ENCODE results near the gene FCN2. TPM values are rescaled to one million over a fixed set of nuclear protein-coding genes. Genes with fewer than 3 reads are reported as not detected.

Gene FCN2
- total and polyA plus RNA-seq, 2 of the 4 experiments (the other 2 are of a cell fraction) = not detected

DNA sequence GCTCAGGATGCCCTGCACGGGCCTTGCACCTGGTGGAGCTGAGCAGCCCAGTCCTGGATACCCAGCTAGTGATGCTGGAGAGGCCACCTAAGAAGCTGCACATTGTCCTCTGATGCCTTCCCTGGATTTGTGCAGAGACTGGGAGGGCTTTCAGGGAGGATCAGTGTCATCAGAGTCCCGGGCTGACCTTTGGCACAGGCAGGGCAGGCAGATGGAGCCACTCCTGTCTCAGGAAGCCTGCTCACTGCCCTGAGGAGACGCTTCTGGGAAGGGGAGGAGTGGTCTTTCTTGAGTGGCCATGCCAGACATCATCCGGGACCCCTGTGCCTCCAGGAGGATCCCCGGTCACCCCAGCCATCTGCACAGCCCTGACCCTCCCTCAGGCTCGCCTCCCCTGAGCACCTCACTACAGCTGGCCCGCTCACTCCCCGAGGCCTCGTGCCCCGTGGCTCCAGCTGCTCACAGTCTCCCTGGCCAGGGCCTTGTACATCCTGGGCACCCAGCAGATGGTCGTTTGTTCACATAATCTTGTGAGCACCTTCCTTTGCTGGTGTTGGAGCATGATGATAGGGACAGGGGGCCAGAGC lies 47.2 kb upstream of the FCN2 start:
- H4K91ac ChIP-seq (ENCODE audit: insufficient read depth, low read depth, low read length) = no peak overlapping the region
- H2AFZ ChIP-seq (replicated peaks; ENCODE audit: low read length, poor library complexity) = no peak overlapping the region
- no peak overlapping the region for H3K14ac ChIP-seq (replicated peaks; ENCODE audit: low read depth, low read length)
- H3K4me1 ChIP-seq (ENCODE audit: control insufficient read depth, insufficient read depth, low read length) = no peaks in the 10 kb centered on the region
- H3K4me3 ChIP-seq (ENCODE audit: insufficient read depth, low read depth, low read length) = no peak overlapping the region
- H3K56ac ChIP-seq (ENCODE audit: extremely low read depth, insufficient read depth, low read length) = no peak overlapping the region
- ATAC-seq (ENCODE audit: low read depth) (no peak), DNase-seq (no peak)
- POLR2A ChIA-PET (ENCODE audit: unreplicated experiment) = no interaction called here
- no peak overlapping the region for H2BK5ac ChIP-seq (ENCODE audit: low read depth, low read length, poor library complexity, severe bottlenecking)
- peaks cover 4 to 17% of the 10 kb centered on the region in 2 experiments; a peak in 3 of 4 replicates for H3K79me1 ChIP-seq (ENCODE audit: low read depth in 1 of 2, low read length in 2 of 2)
- no peak overlapping the region for H3K27ac ChIP-seq (ENCODE audit: insufficient read depth, low read length)
- H3K4me2 ChIP-seq (ENCODE audit: low read depth, low read length) = no peak overlapping the region
- H3K27me3 ChIP-seq (ENCODE audit: control insufficient read depth, insufficient read depth, low read length) = no peaks in the 10 kb centered on the region
- no peak overlapping the region for H2BK20ac ChIP-seq (ENCODE audit: low read depth, low read length)
- peaks cover 23% of the 10 kb centered on the region for H4K20me1 ChIP-seq (ENCODE audit: insufficient read depth, low read length)
- no peaks in the 10 kb centered on the region for H3K9me3 ChIP-seq (ENCODE audit: control insufficient read depth, insufficient read depth, low read length)
- peaks cover 3% of the 10 kb centered on the region; the same call in 1 of the 2 replicates for H3K9me1 ChIP-seq (ENCODE audit: insufficient read depth, low read length)
- no peak overlapping the region for H3K9ac ChIP-seq (ENCODE audit: low read depth, low read length)
- TF ChIP-seq, protein P1, sequence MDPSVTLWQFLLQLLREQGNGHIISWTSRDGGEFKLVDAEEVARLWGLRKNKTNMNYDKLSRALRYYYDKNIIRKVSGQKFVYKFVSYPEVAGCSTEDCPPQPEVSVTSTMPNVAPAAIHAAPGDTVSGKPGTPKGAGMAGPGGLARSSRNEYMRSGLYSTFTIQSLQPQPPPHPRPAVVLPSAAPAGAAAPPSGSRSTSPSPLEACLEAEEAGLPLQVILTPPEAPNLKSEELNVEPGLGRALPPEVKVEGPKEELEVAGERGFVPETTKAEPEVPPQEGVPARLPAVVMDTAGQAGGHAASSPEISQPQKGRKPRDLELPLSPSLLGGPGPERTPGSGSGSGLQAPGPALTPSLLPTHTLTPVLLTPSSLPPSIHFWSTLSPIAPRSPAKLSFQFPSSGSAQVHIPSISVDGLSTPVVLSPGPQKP (IDR thresholded peaks at IDR 0.05; ENCODE audit: borderline replicate concordance, low read depth, low read length) = no peak
- no peak for TF ChIP-seq NFE2L2 (IDR thresholded peaks at IDR 0.05; ENCODE audit: low read depth, low read length)
- TF ChIP-seq BHLHE40 (IDR thresholded peaks at IDR 0.05; ENCODE audit: low read depth, low read length) = no peak
- no peak for TF ChIP-seq POLR2A (IDR thresholded peaks at IDR 0.05; ENCODE audit: low read depth, low read length)
- no peak for TF ChIP-seq FOS (IDR thresholded peaks at IDR 0.05; ENCODE audit: low read depth, low read length)
- no peak for TF ChIP-seq CHD1 (IDR thresholded peaks at IDR 0.05; ENCODE audit: low read depth, low read length)
- TF ChIP-seq MXI1 (IDR thresholded peaks at IDR 0.05; ENCODE audit: borderline replicate concordance, low read depth, low read length) = no peak
- no peak for TF ChIP-seq CEBPB (IDR thresholded peaks at IDR 0.05; ENCODE audit: low read depth, low read length)
- TF ChIP-seq MAFK (IDR thresholded peaks at IDR 0.05; ENCODE audit: low read depth, low read length) = no peak
- TF ChIP-seq, protein P2, sequence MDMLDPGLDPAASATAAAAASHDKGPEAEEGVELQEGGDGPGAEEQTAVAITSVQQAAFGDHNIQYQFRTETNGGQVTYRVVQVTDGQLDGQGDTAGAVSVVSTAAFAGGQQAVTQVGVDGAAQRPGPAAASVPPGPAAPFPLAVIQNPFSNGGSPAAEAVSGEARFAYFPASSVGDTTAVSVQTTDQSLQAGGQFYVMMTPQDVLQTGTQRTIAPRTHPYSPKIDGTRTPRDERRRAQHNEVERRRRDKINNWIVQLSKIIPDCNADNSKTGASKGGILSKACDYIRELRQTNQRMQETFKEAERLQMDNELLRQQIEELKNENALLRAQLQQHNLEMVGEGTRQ (IDR thresholded peaks at IDR 0.05; ENCODE audit: low read depth, low read length) = no peak
- no peak for TF ChIP-seq MAZ (IDR thresholded peaks at IDR 0.05; ENCODE audit: borderline replicate concordance, low read depth, low read length)
- TF ChIP-seq RAD21 (IDR thresholded peaks at IDR 0.05; ENCODE audit: low read length) = no peak
- TF ChIP-seq SMC3 (IDR thresholded peaks at IDR 0.05; ENCODE audit: low read depth, low read length) = no peak
- no peak for TF ChIP-seq RFX5 (IDR thresholded peaks at IDR 0.05; ENCODE audit: low read depth, low read length)
- CTCF ChIA-PET = no interaction called here
- dilution Hi-C loops (cut with HindIII; ENCODE audit: low sequenced_read_pairs, unreplicated experiment) = no loop called here
- H3K23ac ChIP-seq (ENCODE audit: low read depth, low read length) = no peak overlapping the region
- WGBS, 2 experiments (ENCODE audit: extremely low coverage in 2 of 2, insufficient read length in 1 of 2) = 75% methylated on average over 2 of the region's 11 CpGs; no CpG with 5 or more reads in 1 of the 2 experiments
- no peak overlapping the region for H2BK120ac ChIP-seq (ENCODE audit: low read depth, low read length)
- no peak overlapping the region for H3K18ac ChIP-seq (ENCODE audit: low read depth, low read length)
- H4K5ac ChIP-seq (ENCODE audit: low read depth, low read length) = no peak overlapping the region
- BruUV-seq (replicated peaks) = no TSS peak
- H2BK15ac ChIP-seq (ENCODE audit: low read depth, low read length) = no peak overlapping the region
- in situ Hi-C loops (cut with MboI; ENCODE audit: low sequenced_read_pairs) = no loop called here
- no peak overlapping the region for H4K8ac ChIP-seq (ENCODE audit: low read depth in 2 of 2, low read length in 2 of 2)
- H2AK5ac ChIP-seq (ENCODE audit: low read depth, low read length) = no peak overlapping the region
- H3K36me3 ChIP-seq (ENCODE audit: control insufficient read depth, insufficient read depth, low read length) = peaks cover 90% of the 10 kb centered on the region
- peak overlapping the region; percentile 34 for H2AK9ac ChIP-seq (replicated peaks; ENCODE audit: low read depth, low read length, poor library complexity)
- no peak overlapping the region for H3K4ac ChIP-seq (ENCODE audit: low read depth, low read length)
- intact Hi-C loops (cut with micrococcal nuclease) = no loop called here

Measured in IMR-90 (cell line).